ENCODE results near the gene EVA1A. TPM values are rescaled to one million over a fixed set of nuclear protein-coding genes. Genes with fewer than 3 reads are reported as not detected.

The EVA1A gene
- total RNA-seq, 1 experiment from 2014 or later, result 0.68 TPM

GRCh38 chr2:75460630-75461029 is 100.1 kb downstream of the EVA1A start:
- no peak overlapping the region for H2BK120ac ChIP-seq (ENCODE audit: low read depth, low read length, poor library complexity, severe bottlenecking)
- no peaks in the 10 kb centered on the region; the same call in 1 of the 2 replicates for H3K4me1 ChIP-seq (ENCODE audit: insufficient read depth, low read length)
- no peak overlapping the region for H3K23ac ChIP-seq (ENCODE audit: insufficient read length, low read depth, low read length)
- H3K4me1 Mint-ChIP-seq, result peaks cover 16 to 23% of the 10 kb centered on the region in 2 experiments
- no peaks in the 10 kb centered on the region for H3K27me3 Mint-ChIP-seq (ENCODE audit: low read depth)
- H3T11ph ChIP-seq (ENCODE audit: low read length), result no peak overlapping the region
- no peak overlapping the region for H4K5ac ChIP-seq (ENCODE audit: insufficient read length, low read depth, low read length)
- H3K14ac ChIP-seq (ENCODE audit: insufficient read depth, low read length), result no peak overlapping the region
- H3K9ac ChIP-seq (ENCODE audit: extremely low read depth, insufficient read length, low read length), result no peak overlapping the region
- H3K79me2 ChIP-seq (ENCODE audit: insufficient read depth, low read length), result no peaks in the 10 kb centered on the region
- H3K4ac ChIP-seq (ENCODE audit: low read depth, low read length), result no peak overlapping the region
- H4K20me1 ChIP-seq (ENCODE audit: control insufficient read depth, insufficient read depth, insufficient read length), result no peaks in the 10 kb centered on the region
- H2BK12ac ChIP-seq (ENCODE audit: insufficient read length, low read depth, low read length), result no peak overlapping the region
- H4K91ac ChIP-seq (ENCODE audit: insufficient read length, low read depth, low read length), result no peak overlapping the region
- no peak overlapping the region for H2BK20ac ChIP-seq (ENCODE audit: low read depth, low read length, poor library complexity, severe bottlenecking)
- H2BK5ac ChIP-seq (ENCODE audit: insufficient read length, low read length), result no peak overlapping the region
- H3K18ac ChIP-seq (ENCODE audit: insufficient read length, low read depth, low read length), result no peak overlapping the region
- no peak overlapping the region for H3K56ac ChIP-seq (ENCODE audit: insufficient read length, low read depth, low read length)
- H2BK15ac ChIP-seq (ENCODE audit: low read depth, low read length), result no peak overlapping the region
- WGBS (ENCODE audit: extremely low coverage, insufficient read length, low lambda C conversion rate), result no CpG with 5 or more reads among the region's 2 CpGs
- no peak overlapping the region for H3K4me3 Mint-ChIP-seq
- no peak overlapping the region for H3K4me2 ChIP-seq (ENCODE audit: insufficient read depth, insufficient read length, low read length)
- H4K8ac ChIP-seq (replicated peaks; ENCODE audit: insufficient read length, low read depth, low read length), result no peak overlapping the region
- H2AFZ ChIP-seq (ENCODE audit: low read length), result no peak overlapping the region
- H3K9me3 ChIP-seq (ENCODE audit: control insufficient read depth, low read depth, low read length), result no peaks in the 10 kb centered on the region
- H3K27ac ChIP-seq (ENCODE audit: insufficient read length, low read depth, low read length), result no peak overlapping the region
- peaks cover 4% of the 10 kb centered on the region in 2 experiments; a peak in 3 of 5 replicates for H3K9me3 Mint-ChIP-seq
- no peak overlapping the region for H3K27ac Mint-ChIP-seq
- no peaks in the 10 kb centered on the region for H3K23me2 ChIP-seq (ENCODE audit: insufficient read length, low read depth, low read length, poor library complexity, severe bottlenecking)
- TF ChIP-seq CTCF (conservative IDR thresholded peaks at IDR 0.05), result no peak
- no peaks in the 10 kb centered on the region for H3K79me1 ChIP-seq (ENCODE audit: insufficient read depth, low read depth, low read length, poor library complexity, severe bottlenecking)
- peaks cover 0 to 4% (median 1%) of the 10 kb centered on the region in 3 experiments; a peak in 2 of 7 replicates for H3K36me3 Mint-ChIP-seq (ENCODE audit: insufficient read depth in 1 of 3, low read depth in 3 of 3)
- DNase-seq, result no peak
- no peaks in the 10 kb centered on the region for H3K27me3 ChIP-seq (ENCODE audit: insufficient read depth, low read length)
- no peak overlapping the region for H2AK5ac ChIP-seq (ENCODE audit: insufficient read length, low read length)

Data from H9 (cell line).